NCI-H446 treated with DMSO at 0.1 percent for 48 hours (cell line): ENCODE data around the gene RPS6KA3.
"Not testable (repeated sequence)": the region's sequence is repeated elsewhere in the genome, so short reads cannot be mapped to it uniquely, and the experiment has no call there.

Experiments used
- DNase-seq: peaks from one replicate; lab custom pipeline; 2025; lab: John Stamatoyannopoulos, UW

RPS6KA3 gene

DNA sequence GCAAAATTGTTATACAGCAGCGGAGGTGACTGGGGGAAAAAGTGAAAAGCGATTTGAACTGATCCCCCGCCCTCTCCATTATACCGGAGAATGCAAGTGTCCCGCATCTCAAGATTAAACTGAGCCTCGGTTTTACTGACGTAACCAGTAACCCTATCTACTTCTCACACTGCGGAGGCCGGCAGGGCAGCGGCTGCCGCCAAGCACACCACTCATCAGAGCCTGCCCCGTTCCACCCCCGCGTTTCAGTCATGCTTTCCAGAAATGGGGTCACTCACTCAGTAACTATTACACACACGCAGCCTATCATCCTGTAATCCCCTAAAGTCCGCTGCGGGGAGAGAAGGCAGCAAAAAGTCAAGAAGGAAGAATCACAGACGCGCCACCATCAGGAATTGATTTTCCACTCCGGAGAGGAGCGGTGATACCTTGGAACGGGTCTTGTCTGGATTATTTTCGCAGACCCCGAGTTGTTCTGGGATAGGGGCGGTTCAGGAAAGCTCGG, 1.4 kb downstream of the RPS6KA3 start:
- DNase-seq = peak; percentile 36

DNA sequence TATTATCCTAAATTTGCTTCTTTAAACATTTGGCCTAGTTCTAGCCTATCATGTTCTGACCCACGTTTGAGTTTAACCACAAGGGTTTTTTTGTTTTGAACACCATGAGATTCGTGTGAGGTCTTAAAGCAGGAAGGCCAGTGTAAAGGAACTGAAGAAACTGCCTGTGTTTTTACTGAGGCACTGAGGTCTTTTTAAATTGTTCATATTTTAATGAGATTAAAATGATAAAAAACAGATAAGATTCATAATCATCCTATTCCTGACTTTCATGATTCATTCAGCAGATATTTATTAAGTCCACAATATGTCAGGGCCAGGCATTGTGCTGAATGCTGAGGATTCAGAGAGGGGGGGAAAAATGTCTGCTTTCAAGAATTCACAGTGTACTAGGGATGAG, 3.2 kb downstream of the RPS6KA3 start:
- DNase-seq = no peak

DNA sequence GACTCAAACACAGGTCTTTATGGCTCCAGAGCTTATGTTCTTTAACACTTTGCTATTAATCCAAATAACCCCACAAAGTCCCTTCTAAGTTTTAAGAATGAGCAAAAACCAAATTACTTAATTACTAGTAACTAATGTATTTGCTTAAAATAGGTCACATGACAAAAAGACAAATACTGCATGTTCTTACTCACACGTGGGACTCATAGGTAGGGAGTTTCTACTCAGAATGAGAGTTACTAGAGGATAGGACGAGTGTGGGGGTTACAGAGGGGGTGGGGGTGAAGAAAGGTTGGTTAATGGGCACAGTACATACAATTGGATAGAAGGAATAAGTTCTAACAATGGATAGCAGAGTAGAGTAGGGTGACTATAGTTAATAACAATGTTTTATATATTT, 5.8 kb downstream of the RPS6KA3 start:
- no peak for DNase-seq

DNA sequence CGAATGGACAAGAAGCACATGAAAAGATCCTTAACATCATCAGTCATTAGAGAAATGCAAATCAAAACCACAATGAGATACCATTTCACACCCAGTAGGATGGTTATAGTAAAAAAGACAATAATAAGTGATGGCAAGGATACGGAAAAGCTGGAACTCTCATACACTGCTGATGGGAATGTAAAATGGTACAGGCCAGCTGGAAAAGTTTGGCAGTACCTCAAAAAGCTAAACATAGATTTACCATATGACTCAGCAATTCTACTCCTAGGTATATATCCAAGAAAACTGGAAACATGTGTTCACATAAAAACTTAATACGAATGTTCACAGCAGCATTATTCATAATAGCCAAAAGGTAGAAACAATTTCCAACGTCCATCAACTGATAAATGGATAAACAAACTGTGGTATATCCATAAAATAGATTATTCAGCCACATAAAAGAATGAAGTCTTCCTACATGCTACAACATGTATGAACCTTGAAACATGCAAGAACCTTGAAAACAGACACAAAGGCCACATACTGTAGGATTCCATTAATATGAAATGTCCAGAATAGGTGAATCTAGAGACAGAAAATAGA, 11.9 kb downstream of the RPS6KA3 start:
- no peak for DNase-seq

DNA sequence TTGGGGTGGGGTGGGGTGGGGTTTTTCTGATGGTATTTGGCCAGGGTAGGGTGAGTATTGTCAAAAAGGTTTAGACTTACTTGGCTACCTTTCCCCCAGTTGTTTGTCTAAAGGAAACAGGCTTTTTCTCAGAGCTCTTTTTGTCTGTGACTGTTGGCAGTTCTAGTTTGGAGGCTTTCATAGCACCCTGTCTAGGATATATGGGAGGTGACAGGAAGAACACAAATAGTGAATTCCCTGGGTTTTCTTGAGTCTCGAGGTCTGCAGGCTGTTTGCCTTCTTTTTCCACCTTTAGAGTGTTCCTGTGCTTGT, 13.5 kb downstream of the RPS6KA3 start:
- no peak for DNase-seq

DNA sequence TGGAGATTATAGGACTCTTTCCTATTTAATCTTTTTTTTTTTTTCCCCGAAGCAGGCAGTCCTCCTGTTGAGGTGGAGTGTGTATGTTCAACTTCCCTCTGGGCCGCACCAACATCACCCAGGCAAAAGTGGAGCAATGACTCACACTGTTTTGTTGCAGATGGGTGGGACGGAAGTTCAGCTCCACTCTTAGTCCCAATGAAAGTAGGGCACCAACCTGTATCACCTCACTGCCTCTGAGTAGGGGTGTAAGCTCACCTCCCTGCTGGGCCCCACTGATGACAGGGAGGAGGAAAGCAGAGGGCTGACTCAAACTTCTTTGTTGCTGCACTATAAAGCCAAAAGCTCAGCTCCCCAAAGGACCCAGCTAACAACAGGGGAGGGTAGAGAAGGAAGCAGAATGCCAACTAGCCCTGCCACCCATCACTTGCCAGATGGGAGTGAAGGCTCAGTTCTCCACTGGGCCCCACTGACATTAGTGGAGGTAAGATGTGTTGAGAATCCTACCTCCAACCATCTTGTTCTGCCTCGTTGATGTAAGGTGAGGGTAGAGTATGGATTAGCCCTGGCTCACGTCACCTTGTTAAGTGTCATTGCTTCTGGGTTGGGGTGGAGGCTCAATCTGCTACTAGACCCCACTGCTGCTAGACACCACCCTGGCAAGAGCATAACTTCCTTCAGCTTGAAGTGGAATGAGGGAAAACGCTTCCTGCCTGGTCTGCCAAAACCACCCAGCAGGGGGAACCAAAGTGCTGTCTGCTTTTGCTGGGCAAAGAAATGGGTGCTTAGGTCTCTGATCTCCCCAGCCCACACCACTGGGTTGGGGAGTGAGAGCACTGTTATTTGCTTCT, 14.1 kb downstream of the RPS6KA3 start:
- no peak for DNase-seq

DNA sequence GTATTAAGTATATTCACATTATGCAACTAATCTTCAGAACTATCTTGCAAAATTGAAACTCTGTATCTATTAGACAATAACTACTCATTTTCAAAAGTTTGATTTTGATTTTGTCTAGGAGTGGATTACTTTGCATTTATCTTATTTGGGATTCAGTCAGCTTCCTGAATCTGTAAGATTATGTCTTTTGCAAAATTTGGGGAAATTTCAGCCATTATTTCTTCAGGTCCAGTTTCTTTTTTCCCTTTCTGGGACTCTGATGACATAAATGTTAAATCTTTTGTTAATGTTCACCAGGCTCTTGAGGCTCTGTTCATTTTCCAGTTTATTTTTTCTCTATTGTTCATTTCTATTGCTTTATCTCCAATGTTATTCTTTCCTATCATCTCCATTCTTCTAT, 15.0 kb downstream of the RPS6KA3 start:
- no peak for DNase-seq

DNA sequence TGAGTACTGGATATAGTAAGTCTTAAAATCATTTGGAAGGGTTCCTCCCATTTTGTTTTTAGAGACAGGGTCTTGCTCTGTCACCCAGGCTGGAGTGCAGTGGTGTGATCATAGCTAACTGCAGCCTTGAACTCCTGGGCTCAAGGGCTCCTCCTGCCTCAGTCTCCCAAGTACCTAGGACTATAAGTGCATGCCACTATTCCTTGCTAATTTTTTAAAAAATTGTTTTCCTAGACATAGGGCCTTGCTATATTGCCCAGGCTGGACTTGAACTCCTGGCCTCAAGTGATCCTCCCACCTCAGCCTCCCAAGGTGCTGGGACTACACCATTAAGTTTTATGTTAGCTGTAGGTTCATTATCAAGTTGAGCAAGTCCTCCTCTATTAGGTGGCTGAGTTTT, 16.6 kb downstream of the RPS6KA3 start:
- DNase-seq = not testable (repeated sequence)

DNA sequence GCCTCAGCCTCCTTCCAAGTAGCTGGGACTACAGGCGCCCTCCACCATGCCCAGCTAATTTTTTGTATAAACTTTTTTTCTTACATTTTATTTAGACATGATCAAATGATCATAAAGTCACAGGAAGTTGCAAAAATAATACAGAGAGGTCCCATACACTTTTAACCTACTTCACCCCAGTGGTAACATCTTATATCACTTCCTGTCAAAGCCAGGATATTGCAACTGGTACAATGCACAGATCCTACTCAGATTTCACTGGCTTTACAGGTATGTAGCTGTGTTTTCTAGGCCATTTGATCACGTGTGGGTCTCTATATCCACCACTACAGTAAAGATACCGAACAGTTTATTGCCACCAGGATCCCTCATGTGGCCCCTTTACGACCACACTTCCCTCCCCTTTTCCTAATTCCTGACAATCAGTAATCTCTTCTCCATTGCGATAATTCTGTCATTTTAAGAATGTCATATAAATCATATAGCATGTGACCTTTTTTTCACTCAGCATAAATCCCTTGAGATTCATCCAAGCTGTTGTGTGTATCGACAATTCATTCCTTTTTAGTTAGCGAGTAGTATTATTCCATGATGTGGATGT, 18.0 kb downstream of the RPS6KA3 start:
- DNase-seq = no peak

DNA sequence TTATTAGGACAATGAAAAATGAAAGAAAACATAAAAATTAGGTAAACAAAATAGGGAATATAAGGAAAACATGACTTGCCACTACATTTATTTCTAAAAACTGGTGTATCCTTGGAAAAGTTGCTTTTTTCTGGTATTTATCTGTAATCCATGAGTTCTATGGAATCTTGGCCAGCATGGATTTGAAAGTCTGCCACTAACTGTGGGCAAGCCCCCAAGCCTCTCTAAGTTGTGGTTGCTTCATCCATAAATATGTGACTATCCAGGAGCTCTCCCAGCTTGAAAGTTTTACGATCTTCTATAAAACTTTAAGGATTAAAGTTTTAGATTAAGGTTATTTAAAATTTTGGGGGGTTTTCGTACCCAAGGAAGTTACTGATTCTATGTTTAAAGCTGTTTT, 21.8 kb downstream of the RPS6KA3 start:
- DNase-seq = no peak

DNA sequence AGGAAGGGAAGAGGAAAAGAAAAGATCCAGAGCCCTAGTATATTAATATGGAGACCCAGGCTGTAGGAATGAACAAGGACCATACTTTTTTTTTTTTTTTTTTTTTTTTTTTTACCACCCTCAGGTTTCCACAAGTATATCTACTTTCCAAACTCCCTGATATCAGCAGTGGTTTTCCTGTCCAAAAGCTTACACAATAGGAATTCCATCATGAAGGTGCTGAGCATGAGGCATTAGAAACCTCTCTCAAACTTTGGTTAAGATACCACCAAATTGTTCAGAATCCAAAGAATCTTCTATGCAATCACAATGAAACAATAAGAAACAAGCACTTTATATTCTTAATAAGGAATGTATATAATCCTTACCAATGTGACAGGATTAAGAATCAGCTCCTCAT, 26.5 kb downstream of the RPS6KA3 start:
- no peak for DNase-seq

DNA sequence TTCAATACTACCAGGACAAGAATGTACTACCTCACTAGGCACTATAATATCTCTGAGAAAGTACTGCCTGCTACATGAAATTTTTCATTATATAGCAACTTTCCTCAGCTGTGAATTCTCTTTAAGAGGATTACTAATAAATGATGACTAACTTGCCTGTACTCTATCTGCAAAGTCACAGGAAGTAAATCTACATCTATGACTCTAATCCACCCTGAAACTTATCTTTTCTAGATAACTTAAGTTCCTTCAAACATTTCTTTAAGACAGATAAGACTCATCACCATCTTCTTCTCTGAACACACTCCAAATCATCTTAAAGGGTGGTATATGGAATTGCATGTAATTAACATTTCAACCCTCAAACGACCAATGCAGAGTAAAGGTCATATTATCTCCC, 28.8 kb downstream of the RPS6KA3 start:
- no peak for DNase-seq

DNA sequence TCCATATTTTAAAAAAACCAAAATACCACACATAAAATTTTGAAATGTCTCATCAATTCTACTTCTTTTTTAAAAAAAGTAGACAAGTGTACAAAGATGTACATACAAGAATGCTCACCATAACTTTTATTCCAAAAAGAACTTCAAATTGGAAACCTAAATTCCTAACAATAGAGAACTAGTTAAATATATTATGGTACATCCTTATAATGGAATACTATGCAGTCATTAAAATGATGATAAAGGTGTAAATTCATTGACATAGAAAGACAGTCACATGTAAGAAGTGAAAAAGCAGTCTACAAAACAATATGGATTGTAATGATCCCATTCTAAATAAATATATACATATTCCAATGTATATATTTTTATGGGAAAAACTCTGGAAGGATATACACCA, 31.0 kb downstream of the RPS6KA3 start:
- DNase-seq = no peak

DNA sequence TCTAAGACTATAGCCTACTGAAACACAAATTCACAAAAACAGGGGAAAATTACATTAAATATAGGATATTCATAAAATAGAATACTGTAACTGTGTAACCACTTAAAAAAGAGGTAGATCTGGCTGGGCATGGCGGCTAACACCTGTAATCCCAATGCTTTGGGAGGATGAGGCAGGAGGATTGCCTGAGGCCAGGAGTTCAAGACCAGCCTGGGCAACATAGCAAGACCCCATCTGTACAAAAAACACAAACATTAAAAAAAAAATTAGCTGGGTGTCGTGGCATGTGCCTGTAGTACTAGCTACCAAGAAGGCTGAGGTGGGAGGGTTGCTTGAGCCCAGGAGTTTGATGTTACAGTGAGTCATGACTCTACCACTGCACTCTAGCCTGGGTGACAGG, 33.4 kb downstream of the RPS6KA3 start:
- DNase-seq = no peak

DNA sequence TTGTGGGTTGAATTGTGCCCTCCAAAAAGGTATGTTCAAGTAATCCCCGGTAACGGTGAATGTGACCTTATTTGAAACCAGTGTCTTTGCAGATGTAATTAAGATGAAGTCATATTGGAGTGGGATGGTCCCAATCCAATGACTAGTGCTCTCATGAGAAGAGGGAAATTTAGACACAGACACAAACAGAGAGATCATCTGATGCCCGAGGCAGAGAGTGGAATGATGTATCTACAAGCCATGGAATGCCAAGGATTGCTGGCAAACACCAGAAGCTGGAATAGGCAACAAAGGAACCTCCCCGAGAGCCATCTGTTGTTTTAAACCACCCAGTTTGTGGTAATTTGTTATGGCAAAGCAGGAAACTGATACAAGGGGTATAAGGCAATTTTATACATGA, 35.1 kb downstream of the RPS6KA3 start:
- DNase-seq = peak; percentile 77

DNA sequence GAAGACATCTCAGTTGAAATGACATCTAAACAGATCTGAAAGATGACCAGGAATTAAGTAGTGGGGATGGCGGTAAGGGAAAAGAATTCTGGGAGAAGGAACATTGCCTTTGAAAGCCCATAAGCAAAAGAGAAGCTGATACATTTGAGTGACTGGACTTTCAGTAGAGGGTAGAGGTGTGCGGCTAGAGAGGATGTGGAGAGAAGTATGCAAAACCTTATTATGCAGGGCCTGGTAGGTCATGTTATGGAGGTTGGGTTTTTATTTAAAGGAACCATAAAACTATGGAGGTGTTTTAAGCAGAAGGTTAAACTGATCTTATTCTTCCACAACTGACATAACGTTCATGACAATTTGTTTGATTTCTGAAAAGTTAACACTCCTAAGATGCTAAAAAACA, 36.3 kb downstream of the RPS6KA3 start:
- DNase-seq = no peak

DNA sequence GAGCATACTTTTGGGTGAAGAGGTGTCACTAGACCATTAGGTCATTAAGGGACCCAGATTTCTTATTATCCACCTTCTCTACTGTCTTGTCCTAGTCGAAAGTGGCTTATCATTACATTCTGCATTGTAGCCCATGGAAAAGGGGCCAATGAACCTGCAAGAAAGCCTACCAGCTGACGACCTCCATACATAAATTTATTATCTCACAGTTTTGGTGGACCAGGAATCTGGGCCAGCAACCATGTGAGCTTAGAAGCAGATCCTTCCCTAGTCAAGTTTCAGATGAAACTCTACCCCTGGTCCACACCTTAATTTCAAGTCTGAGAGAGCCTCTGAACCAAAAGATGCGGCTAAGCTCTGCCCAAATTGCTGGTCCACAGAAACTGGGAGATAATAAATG, 37.6 kb downstream of the RPS6KA3 start:
- no peak for DNase-seq

DNA sequence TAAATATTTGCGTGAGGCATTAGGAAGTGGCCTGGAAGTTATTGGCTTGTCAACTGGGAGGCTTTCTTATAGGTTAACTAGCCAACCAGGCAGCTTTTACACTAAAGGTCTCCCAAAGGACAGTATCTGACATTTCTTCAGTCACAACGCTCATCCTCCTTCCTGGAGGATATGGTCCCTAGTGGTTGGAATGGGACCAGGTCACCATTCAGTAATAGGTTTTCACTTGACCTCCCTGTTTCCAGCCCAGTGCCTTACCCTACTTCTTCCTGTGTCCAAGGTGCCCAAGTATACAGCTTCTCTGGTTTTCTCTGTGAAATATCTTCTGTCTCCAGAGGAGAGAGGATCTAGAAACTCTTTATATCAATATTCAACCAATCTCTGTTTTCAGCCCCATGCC, 38.5 kb downstream of the RPS6KA3 start:
- DNase-seq = no peak

DNA sequence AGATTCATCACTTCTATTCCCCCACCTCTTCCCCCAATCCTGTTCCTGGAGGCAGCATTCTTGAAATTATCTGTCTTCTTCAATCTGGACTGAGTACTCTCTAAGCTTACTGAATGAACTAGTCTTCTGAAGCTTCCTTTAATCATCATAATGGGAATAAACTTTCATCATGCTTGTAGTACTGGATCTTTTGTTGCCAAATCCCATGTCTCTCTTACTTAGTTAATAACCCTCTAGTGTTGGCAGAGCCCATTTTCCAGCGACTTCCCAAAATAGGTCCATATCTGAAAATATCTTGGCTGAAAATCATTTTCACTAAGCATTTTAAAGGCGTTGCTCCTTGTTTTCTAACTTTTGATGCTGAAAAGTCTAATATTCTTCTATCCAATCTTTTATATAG, 39.6 kb downstream of the RPS6KA3 start:
- no peak for DNase-seq

DNA sequence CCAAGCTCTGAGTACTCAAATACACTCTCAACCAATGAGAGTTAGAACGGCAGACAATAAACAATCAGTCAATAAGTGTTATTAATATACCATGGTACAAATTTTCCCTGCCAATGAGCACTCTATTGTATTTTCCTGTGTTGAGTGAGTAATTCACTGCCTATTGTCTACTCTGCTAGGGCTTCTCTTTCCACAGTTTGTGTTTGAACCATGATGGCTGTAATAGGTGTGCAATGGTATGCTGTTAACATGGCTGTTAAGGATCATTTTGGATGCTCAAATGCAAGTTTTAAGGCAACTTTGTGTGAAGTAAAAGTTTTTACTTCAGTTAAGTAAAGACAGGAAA, 41.2 kb downstream of the RPS6KA3 start:
- DNase-seq = no peak

DNA sequence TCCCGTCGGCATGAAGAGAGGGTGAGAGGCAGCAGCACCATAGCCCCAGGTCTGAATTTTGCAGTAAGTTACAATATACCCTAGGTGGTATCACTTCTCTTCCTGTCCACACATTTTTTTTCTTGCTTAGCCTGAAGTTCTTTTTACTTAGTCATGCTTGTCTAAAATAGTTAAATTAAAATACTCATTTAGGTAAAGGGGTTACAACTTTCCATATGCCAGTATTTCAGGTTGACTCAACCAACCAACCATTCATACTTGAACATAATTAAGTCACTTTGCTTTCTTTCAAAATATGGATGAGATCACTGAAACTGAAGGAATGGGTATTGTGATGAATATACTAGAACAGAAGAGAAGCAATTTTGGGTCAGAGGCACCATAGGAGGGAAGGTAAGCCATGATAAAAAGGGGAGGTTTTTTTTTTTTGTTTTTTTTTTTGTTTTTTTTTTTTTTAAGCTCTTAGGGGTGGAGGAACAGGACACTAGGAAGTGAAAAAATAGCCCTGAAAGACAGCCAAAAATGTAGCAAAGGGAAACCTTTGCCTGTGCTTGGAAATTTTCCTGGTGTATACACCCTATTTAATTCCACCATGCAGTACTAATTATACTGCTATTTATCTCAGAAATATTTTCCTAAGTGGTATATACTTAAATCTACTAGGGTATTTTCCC, 41.8 kb downstream of the RPS6KA3 start:
- no peak for DNase-seq

DNA sequence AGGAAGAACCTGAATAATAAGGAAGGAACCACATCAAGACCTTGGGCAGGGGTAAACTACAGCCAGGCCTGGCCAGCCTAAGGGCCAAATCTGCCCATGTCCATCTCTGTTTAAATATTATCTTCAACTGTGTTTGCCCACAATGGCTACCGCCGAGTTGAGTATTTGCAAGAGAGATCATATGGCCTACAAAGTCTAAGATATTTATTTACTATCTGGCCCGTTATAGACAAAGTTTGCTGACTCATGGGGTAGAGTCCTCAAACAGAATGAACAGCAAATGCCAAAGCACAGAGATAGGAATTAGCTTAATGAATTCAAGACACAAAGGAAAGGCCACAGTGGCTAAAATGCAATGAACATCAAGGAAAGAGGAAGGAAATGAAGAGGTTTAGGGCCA, 44.8 kb downstream of the RPS6KA3 start:
- no peak for DNase-seq
